ENCODE data around the gene ARL6IP6. TPM values are rescaled to one million over a fixed set of nuclear protein-coding genes. Genes with fewer than 3 reads are reported as not detected.

Gene ARL6IP6
- total and polyA plus RNA-seq, 2 donors (not counting 1 experiment from before 2014, with no cell fraction given) = 19.0 to 53.9 TPM

- Histone ChIP-seq H3K79me2 (ENCODE audit: control insufficient read depth, insufficient read depth, low read length) (no peaks in the 10 kb centered on the region), H3K9me3 (ENCODE audit: control insufficient read depth, insufficient read depth, low read depth, low read length) (no peaks in the 10 kb centered on the region), H3K4me2 (ENCODE audit: extremely low read depth, insufficient read depth, low read length) (no peak overlapping the region), H3K4me3 (replicated peaks in 1 of 4; ENCODE audit: control extremely low read depth in 1 of 4, insufficient read depth in 1 of 4, low read depth in 3 of 4, low read length in 4 of 4) (no peak overlapping the region), H3K36me3 (ENCODE audit: control insufficient read depth, insufficient read depth, low read length) (no peaks in the 10 kb centered on the region), H3K27ac (ENCODE audit: insufficient read depth, low read length) (no peak overlapping the region), H4K20me1 (ENCODE audit: control insufficient read depth, extremely low read depth, insufficient read depth, low read length) (no peaks in the 10 kb centered on the region), H3K4me1 (ENCODE audit: control insufficient read depth, extremely low read depth, insufficient read depth, low read length) (peaks cover 8% of the 10 kb centered on the region), H3K9ac (ENCODE audit: insufficient read depth, low read length) (no peak overlapping the region), H2AFZ (ENCODE audit: low read length) (no peak overlapping the region), H3K27me3 (ENCODE audit: control insufficient read depth, insufficient read depth, low read length) (no peaks in the 10 kb centered on the region)
- DNase-seq (ENCODE audit: low read depth in 2 of 2) = no peak
- TF ChIP-seq CTCF (conservative IDR thresholded peaks at IDR 0.05 in 1 of 2, IDR thresholded peaks at IDR 0.05 in 1 of 2; ENCODE audit: low read depth in 1 of 2, low read length in 2 of 2) (no peak), EZH2 (IDR thresholded peaks at IDR 0.05; ENCODE audit: low read length, missing control alignments) (no peak)
Measured at GRCh38 chr2:152763651-152764050, 45.2 kb downstream of the ARL6IP6 start.

- peak; percentile 78 to 82 for DNase-seq (ENCODE audit: low read depth in 2 of 2)
- H3K9ac ChIP-seq (ENCODE audit: insufficient read depth, low read length) = no peak overlapping the region
- no peaks in the 10 kb centered on the region for H3K27me3 ChIP-seq (ENCODE audit: control insufficient read depth, insufficient read depth, low read length)
- no peaks in the 10 kb centered on the region for H3K79me2 ChIP-seq (ENCODE audit: control insufficient read depth, insufficient read depth, low read length)
- H2AFZ ChIP-seq (ENCODE audit: low read length) = no peak overlapping the region
- no peak overlapping the region for H3K27ac ChIP-seq (ENCODE audit: insufficient read depth, low read length)
- no peak overlapping the region for H3K4me3 ChIP-seq (replicated peaks in 1 of 4; ENCODE audit: control extremely low read depth in 1 of 4, insufficient read depth in 1 of 4, low read depth in 3 of 4, low read length in 4 of 4)
- H3K4me1 ChIP-seq (ENCODE audit: control insufficient read depth, extremely low read depth, insufficient read depth, low read length) = peaks cover 5% of the 10 kb centered on the region
- no peaks in the 10 kb centered on the region for H4K20me1 ChIP-seq (ENCODE audit: control insufficient read depth, extremely low read depth, insufficient read depth, low read length)
- TF ChIP-seq EZH2 (IDR thresholded peaks at IDR 0.05; ENCODE audit: low read length, missing control alignments) (no peak), CTCF (conservative IDR thresholded peaks at IDR 0.05 in 1 of 2, IDR thresholded peaks at IDR 0.05 in 1 of 2; ENCODE audit: low read depth in 1 of 2, low read length in 2 of 2) (no peak)
- H3K9me3 ChIP-seq (ENCODE audit: control insufficient read depth, insufficient read depth, low read depth, low read length) = no peaks in the 10 kb centered on the region
- H3K4me2 ChIP-seq (ENCODE audit: extremely low read depth, insufficient read depth, low read length) = no peak overlapping the region
- no peaks in the 10 kb centered on the region for H3K36me3 ChIP-seq (ENCODE audit: control insufficient read depth, insufficient read depth, low read length)
Measured at GRCh38 chr2:152766928-152767327, 48.5 kb downstream of the ARL6IP6 start.

- Histone ChIP-seq H3K36me3 (ENCODE audit: control insufficient read depth, insufficient read depth, low read length) (no peaks in the 10 kb centered on the region), H3K27ac (ENCODE audit: insufficient read depth, low read length) (no peak overlapping the region), H3K4me2 (ENCODE audit: extremely low read depth, insufficient read depth, low read length) (no peak overlapping the region), H4K20me1 (ENCODE audit: control insufficient read depth, extremely low read depth, insufficient read depth, low read length) (no peaks in the 10 kb centered on the region), H3K4me3 (replicated peaks in 1 of 4; ENCODE audit: control extremely low read depth in 1 of 4, insufficient read depth in 1 of 4, low read depth in 3 of 4, low read length in 4 of 4) (no peak overlapping the region), H3K79me2 (ENCODE audit: control insufficient read depth, insufficient read depth, low read length) (no peaks in the 10 kb centered on the region), H3K4me1 (ENCODE audit: control insufficient read depth, extremely low read depth, insufficient read depth, low read length) (no peaks in the 10 kb centered on the region), H3K9me3 (ENCODE audit: control insufficient read depth, insufficient read depth, low read depth, low read length) (no peaks in the 10 kb centered on the region), H2AFZ (ENCODE audit: low read length) (no peak overlapping the region), H3K27me3 (ENCODE audit: control insufficient read depth, insufficient read depth, low read length) (no peaks in the 10 kb centered on the region), H3K9ac (ENCODE audit: insufficient read depth, low read length) (no peak overlapping the region)
- no peak for TF ChIP-seq CTCF (conservative IDR thresholded peaks at IDR 0.05 in 1 of 2, IDR thresholded peaks at IDR 0.05 in 1 of 2; ENCODE audit: low read depth in 1 of 2, low read length in 2 of 2)
- TF ChIP-seq EZH2 (IDR thresholded peaks at IDR 0.05; ENCODE audit: low read length, missing control alignments) = no peak
- no peak for DNase-seq (ENCODE audit: low read depth in 2 of 2)
Measured at GRCh38 chr2:152781175-152781574, 62.8 kb downstream of the ARL6IP6 start.
